DND-41 (cell line): Measurements from ENCODE around the gene PNCK.

ENCODE experiments used
- EZH2 ChIP-seq: IDR thresholded peaks from 3 replicates; pipeline ENCODE4 v1.6.1; 2012; ENCODE audit warnings: borderline replicate concordance, low read depth, mild to moderate bottlenecking, moderate library complexity, low read length, inconsistent platforms; ENCODE audit not compliant: severe bottlenecking
- TF ChIP-seq, protein P1 (sequence below): IDR thresholded peaks from 2 replicates; pipeline ENCODE4 v1.5.1; 2012; ENCODE audit warnings: borderline replicate concordance, low read length, moderate library complexity, mild to moderate bottlenecking; ENCODE audit not compliant: poor library complexity, severe bottlenecking; ENCODE audit errors: extremely low read depth

DNA sequence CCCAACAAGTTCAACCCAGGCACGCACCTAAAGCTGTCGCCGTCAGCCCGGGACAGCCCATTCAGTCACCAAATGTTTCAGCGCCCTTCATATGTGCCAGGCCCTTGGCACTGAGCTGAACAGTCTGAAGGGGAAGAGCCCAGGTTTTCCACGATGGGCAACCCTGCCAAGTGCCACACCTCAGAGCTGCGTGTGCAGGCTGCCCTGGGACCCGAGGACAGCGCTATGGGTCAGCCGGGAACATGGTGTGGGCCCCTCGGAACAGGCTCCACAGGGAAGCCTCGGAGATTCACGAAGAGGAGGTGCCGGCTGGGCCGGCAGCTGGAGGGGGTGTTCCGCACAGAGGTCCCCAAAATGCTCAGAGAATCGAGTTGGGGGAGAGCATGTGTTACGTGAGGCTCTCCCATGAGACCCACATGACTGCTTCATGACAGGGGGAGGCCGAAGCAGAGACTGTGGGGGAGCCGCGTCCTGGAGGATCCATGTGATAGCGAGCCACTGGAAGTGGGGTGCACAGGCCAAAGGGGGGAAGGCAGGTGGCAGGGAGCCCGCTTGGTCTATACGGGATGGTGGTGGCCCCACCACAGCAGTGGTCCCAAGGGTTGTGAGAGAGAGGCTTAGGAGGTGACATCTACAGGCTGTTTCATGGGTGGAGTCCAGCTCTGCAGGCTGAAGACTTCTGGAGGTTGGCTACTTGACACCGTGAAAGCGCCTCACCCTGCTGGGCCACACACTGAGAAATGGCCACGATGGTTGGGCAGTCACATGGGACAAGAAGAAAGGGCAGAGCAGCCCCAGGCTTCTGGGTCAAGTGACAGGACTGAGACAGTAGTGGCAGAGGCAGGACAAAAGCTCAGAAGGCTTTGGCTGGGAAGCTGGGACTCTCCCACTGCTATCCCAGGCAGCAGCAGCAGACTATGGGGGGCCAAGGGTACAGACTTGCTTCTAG is 36.4 kb upstream of the PNCK start:
- TF ChIP-seq, protein P1, sequence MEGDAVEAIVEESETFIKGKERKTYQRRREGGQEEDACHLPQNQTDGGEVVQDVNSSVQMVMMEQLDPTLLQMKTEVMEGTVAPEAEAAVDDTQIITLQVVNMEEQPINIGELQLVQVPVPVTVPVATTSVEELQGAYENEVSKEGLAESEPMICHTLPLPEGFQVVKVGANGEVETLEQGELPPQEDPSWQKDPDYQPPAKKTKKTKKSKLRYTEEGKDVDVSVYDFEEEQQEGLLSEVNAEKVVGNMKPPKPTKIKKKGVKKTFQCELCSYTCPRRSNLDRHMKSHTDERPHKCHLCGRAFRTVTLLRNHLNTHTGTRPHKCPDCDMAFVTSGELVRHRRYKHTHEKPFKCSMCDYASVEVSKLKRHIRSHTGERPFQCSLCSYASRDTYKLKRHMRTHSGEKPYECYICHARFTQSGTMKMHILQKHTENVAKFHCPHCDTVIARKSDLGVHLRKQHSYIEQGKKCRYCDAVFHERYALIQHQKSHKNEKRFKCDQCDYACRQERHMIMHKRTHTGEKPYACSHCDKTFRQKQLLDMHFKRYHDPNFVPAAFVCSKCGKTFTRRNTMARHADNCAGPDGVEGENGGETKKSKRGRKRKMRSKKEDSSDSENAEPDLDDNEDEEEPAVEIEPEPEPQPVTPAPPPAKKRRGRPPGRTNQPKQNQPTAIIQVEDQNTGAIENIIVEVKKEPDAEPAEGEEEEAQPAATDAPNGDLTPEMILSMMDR: no peak
- no peak for TF ChIP-seq EZH2
